Prostate gland (tissue), 1 donor: ENCODE data around the gene CELF2.

Source experiments
- POLR2A ChIP-seq: fragments of 450-650 bp; IDR thresholded peaks from one replicate; pipeline ENCODE4 v1.6.1; 2016; ENCODE audit warnings: antibody characterized with exemption, mild to moderate bottlenecking
- POLR2AphosphoS5 ChIP-seq: sonication (generic); formaldehyde crosslinking; IDR thresholded peaks from one replicate; pipeline ENCODE4 v1.6.1; 2017; ENCODE audit warnings: antibody characterized with exemption

- TF ChIP-seq POLR2AphosphoS5 (no peak), POLR2A (no peak)
These were observed 137.3 kb downstream of the CELF2 start for GRCh38 chr10:11154849-11155498.
